ENCODE results near the gene OR10K1.
A peak's percentile ranks its signal among the peaks of the same experiment; 100 is the strongest.
"Not testable (repeated sequence)": the region's sequence is repeated elsewhere in the genome, so short reads cannot be mapped to it uniquely, and the experiment has no call there.

OR10K1 gene, protein sequence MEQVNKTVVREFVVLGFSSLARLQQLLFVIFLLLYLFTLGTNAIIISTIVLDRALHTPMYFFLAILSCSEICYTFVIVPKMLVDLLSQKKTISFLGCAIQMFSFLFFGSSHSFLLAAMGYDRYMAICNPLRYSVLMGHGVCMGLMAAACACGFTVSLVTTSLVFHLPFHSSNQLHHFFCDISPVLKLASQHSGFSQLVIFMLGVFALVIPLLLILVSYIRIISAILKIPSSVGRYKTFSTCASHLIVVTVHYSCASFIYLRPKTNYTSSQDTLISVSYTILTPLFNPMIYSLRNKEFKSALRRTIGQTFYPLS

DNA sequence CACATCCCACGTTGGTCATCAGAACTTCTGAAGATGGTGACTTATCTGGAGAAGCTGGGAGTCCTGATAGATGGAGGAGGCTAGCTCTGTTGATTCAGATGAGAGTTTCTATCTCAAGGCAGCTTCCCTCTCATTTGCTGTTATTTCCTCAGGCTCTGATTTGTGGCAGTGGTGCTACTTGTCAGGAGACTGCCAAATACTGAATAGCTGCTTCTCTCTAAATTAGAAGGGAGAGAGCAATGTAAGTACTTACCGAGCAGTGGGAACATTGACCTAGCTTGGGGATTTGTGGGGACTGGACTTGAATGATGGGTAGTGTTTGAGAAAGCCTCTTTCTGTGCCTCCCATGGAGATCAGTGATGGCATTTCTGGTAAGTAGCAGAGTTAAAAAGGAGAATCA is at the start of gene OR10K1:
TSS of gene OR10K1 (plus strand) at position 301 of the 400 bp plus-strand sequence. CDS start 3,728 bp downstream, outside the sequence.
- DNase-seq (ENCODE audit: low read depth in 2 of 2): no peak

DNA sequence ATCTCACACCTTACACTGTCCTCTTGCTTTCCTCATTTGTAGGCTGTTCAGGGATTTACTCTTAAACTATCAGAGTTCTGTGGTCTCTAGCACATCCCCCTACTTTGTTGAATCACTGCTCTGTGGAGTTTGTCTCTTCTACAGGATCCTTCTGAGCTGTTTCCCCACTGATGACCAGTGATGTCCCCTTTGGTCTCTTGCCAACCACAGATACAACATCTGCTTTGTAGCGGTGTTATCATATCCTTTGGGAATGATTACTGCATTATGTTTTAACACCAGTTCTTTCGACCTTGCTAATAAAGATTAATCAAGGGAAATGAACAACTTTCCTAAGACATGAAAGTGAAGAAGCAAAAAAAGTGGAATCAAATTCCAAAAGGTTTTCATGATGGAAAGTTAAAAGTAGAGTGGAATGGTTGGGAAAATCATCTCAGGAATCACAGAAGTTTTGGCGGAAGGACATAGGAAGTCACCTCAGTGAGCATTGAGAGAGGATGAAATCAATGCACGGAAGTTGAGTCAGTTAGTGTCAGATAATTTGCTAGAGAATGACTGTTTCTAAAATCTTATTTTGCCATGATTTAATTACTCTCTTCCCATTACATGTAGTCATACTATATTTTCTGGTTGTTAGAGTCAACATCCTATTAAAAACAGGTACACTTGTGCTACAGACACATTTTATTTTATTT is 46.8 kb upstream of the OR10K1 start:
- no peak for DNase-seq (ENCODE audit: low read depth in 2 of 2)

DNA sequence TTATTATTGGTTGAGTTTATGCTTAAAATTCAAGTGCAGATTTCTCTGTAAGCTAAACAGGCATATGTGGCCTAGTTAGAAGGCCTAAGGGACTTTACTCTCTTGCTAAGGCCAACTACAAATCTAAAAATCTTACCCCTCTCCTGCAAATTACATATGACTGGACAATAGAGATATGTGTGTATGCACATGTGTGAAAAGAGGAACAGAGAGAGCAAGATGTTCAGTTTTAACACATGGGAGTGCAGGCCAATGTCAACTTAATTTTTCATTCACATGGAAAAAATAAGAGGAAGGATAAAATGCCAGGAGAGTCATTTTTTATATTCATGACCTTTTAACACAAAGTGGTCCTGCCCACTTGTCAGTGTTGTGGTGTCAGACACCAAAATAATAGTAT is 44.0 kb upstream of the OR10K1 start:
- DNase-seq (ENCODE audit: low read depth in 2 of 2): no peak

DNA sequence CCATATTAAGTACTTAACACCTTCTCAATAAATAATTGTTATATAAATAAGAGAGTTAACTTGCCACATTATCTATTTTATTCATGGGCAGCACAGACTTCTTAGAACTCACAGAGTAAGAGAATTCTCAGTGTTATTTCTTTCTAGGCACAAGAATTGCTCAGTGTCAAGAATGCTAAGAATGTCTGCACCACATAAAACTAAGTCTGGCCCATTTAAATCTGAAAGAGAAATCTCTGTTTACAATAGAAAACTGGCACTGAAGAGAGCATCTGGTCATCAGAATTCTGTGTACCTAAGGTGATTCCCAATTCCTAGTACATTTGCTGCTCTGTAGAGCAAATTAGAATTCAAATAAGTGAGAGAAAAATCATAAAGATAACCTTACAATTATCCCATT is 39.4 kb upstream of the OR10K1 start:
- DNase-seq (ENCODE audit: low read depth in 2 of 2): no peak

DNA sequence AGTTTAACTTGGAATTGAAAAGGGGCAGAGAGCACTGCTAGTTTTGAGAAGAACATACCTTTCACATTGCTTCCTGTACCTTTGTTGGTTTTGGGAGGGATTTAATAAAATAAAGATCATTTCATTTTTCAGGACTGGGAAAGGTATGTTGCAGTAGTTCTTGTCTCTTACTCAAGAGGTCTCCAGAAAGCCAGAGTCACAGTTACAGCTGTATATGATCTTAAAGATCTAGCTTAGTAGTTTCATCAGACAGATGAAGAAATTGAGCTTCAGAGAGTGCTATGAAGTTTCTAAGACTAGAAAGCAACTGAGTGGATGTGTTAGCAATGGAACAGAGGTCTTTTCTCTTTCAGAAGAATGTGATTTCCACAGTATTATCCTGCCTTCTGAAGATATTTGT is 36.6 kb upstream of the OR10K1 start:
- DNase-seq (ENCODE audit: low read depth in 2 of 2): no peak

DNA sequence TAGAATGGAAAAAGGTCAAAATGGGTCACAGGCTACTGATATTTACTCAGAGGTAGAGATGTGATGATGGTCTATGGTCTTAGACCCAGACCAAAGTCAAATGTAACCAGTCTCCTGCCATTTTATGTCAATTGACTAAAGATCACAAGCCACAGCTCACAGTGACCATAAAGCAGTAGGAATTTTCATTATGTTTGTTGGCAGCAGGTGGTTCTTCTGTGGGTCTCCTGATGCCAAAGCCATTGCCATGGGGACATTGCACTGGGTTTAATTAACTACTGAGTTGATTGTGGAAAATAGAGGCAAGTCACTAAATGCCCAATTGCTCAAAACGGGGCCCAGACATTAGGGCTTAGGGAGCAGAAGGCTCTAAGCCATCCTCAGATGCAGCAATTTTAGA is 35.5 kb upstream of the OR10K1 start, which contains the start of gene OR10K2:
TSS of gene OR10K2 (minus strand) at position 101 of the 400 bp plus-strand sequence. CDS start 5,371 bp downstream, outside the sequence.
- DNase-seq (ENCODE audit: low read depth in 2 of 2): no peak

DNA sequence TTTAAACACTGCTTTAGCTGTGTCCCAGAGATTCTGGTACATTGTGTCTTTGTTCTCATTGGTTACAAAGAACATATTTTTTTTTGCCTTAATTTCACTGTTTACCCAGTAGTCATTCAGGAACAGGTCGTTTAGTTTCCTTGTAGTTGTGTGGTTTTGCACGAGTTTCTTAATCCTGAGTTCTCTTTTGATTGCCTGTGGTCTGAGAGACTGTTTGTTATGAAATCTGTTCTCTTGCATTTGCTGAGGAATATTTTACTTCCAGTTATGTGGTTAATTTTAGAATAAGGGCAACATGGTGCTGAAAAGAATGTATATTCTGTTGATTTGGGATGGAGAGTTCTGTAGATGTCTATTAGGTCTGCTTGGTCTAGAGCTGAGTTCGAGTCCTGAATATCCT is 31.5 kb upstream of the OR10K1 start:
- not testable (repeated sequence) for DNase-seq (ENCODE audit: low read depth in 2 of 2)

DNA sequence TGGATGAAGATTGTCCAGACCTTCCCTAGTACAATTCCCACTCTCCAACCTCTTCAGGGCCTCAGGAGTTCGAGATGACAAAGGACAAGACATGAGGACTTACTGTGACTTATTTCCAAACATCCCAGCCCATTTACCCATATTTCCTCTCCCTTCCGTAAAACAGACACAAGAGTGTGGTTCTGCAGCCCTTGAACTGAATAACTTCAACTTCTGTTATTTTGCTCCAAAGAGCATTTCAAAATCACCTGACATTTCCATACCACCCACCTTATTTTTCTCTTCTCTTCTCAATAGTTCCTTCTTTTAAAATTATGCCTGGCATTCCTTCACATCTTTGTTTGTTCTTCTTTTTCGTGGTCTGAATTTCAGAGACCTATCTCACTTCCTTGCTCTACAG is 26.9 kb upstream of the OR10K1 start:
- DNase-seq (ENCODE audit: low read depth in 2 of 2): no peak

DNA sequence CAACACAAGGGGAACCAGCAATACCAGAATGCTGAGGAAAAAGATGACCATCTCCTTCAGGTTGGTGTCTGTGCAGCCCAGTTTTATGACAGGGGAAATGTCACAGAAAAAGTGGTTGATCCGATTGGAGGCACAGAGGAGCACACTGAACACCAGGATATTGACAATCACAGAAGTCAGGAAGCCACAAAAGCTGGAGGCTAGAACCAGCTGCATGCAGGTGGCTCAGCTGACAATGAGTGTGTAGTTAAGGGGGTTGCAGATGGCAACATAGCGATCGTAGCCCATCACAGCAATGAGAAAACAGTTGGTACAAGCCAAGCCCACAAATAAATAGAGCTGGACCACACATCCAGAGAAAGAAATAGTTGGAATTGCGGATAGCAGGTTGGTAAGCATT is 16.3 kb upstream of the OR10K1 start:
- DNase-seq (ENCODE audit: low read depth in 2 of 2): no peak

DNA sequence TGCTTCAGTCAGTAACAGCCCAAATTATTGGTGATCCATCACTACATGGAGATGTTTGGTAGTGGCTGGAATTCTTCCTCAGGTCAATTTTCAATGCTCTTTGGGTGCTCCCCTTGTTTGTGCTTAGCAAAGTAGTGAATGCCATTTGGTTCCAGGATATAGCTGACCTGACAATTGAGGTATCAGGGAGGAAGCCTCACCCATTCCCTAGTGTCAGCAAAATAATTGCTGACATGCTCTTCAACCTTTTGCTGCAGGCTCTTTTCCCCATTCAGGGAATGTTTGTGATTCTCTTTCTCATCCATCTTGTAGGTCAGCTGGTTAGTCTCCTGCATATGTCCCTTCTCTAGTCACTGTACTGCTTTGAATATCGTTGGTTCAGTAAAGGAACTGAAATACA is 7.1 kb upstream of the OR10K1 start:
- DNase-seq (ENCODE audit: low read depth in 2 of 2): no peak

DNA sequence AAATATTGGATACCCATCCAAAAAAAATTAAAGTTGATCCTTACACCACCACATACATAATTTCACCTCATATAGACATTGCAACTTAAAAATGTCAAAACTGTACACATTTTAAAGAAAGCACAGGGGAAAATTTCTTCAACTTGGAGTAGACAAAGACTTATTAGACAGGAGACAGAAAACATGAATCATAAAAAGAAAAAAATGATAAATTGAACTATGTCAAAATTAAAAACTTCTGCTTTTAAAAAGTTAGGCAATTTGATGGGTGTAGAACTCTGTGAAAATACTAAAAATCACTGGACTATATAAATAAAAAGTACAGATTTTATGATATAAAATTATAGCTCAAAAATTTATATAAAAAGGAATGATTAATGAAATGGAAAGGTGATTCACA is 4.4 kb upstream of the OR10K1 start:
- no peak for DNase-seq (ENCODE audit: low read depth in 2 of 2)

DNA sequence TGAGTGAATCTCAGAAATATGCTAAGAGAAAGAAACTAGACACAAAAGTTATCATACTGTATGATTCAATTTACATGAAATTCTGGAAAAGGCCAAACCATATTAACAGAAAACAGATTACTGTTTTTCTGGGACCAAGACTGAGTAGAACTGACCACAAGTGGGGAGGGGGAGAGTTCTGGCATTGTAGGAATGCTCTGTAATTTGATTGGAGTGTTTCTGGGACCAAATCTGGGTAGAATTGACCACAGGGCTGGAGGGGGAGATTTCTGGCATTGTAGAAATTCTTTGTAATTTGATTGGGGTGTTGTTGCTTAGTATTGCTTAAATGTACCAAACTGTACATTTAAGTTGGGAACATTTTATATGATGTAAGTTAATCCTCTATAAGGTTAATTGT is 3.4 kb upstream of the OR10K1 start:
- no peak for DNase-seq (ENCODE audit: low read depth in 2 of 2)

DNA sequence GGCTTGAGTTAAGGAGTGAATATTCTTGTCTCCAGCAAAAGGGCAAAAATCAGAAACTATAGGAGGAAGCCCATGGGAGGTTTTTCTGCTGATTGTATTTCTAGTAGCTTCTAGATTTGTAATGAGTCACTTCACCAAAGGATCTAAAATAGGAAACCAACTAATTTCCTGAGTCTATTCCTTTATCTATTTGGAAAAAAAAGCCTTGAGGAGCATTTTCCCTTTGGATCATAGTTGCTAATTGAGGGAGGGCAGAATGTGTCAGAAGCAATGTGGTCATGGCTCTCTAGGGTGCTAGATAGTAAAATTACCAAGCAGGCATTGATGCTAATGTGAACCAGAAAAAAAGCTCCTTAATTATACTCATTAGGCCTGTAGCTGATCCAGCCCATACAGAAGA is 10.3 kb downstream of the OR10K1 start, which contains the start of gene OR10R2:
TSS of gene OR10R2 (plus strand) at position 301 of the 400 bp plus-strand sequence. CDS start 106 bp downstream, outside the sequence.
- no peak for DNase-seq (ENCODE audit: low read depth in 2 of 2)

DNA sequence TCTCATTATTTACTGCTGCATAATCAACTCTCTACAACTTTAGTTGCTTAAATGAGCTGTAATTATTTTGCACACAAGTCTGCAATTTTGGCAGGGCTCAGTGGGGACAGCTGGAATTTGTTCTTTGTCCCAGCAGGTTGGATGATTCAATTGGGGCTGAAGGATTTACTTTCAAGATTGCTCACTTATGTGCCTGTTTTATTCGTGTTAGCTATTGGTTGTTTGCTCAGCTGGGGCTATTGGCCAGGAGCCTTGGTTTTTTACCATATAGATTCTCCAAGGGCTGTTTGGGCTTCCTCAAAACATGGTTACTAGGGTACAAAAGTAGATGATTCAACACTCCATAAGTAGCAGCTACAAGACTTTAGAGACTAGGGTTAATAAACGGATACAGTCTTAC is 23.8 kb downstream of the OR10K1 start:
- no peak for DNase-seq (ENCODE audit: low read depth in 2 of 2)

DNA sequence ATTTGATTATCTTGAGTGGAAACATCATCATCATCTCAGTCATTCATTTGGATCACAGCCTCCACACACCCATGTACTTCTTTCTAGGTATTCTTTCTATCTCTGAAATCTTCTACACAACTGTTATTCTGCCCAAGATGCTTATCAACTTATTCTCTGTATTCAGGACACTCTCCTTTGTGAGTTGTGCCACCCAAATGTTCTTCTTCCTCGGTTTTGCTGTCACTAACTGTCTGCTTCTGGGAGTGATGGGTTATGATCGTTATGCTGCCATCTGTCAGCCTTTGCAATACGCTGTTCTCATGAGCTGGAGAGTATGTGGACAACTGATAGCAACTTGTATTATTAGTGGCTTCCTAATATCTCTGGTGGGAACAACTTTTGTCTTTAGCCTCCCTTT is 29.7 kb downstream of the OR10K1 start:
- DNase-seq (ENCODE audit: low read depth in 2 of 2): no peak

DNA sequence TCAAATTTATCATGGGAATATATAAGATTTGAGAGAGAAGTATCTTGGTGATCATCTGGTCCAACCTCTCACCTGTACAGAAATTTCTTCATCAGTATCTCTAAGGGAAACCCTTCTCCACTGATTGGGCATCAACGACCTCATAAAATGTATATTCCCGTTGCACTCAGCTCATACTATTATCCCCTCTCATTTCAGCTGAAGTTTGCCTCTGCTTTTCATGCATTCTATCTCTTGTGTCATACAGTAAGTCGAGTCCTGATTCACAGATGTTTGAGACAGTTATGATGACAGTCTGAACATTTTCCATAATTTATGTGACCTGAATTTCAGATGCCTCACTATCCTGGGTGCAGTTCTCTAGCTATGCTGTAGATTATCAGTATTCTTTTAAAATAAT is 31.4 kb downstream of the OR10K1 start:
- no peak for DNase-seq (ENCODE audit: low read depth in 2 of 2)

DNA sequence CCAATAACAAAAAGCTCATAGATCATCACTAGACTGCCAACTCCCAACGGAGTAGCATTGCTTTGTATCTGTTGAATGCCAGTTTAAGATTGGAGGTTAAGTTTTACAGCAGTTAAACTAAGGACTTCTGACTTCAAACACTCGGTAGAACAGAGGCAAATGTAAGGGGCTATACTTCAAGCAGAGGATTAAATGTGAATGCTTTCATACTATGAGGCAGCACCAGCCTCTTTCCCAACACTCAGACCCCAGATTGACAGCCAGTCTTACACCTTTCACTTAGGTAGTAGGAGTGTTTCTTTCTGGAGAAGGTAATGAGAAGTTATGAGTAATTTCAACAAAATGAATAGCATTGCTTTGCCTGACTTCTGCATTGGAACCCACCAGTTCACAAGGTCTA is 33.2 kb downstream of the OR10K1 start:
- DNase-seq (ENCODE audit: low read depth in 2 of 2): no peak

DNA sequence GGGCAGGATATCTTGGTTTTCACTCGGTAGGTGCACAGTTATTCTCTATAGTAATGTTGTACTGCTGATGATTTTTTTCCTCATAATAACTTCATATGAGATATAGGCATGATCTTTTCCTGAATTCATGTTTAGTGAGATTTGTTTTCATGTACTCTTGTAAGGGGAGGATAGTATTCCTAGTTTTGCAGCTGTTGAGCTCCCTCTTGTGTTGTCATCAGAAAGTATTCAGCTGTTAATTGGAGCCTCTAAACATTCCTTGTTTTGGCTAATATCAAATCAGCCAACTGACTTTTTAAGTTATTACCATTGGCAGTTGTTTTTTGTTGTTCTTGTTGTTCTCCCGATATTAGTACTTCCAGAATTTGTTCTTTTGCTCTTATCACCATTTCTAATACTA is 34.7 kb downstream of the OR10K1 start:
- no peak for DNase-seq (ENCODE audit: low read depth in 2 of 2)

DNA sequence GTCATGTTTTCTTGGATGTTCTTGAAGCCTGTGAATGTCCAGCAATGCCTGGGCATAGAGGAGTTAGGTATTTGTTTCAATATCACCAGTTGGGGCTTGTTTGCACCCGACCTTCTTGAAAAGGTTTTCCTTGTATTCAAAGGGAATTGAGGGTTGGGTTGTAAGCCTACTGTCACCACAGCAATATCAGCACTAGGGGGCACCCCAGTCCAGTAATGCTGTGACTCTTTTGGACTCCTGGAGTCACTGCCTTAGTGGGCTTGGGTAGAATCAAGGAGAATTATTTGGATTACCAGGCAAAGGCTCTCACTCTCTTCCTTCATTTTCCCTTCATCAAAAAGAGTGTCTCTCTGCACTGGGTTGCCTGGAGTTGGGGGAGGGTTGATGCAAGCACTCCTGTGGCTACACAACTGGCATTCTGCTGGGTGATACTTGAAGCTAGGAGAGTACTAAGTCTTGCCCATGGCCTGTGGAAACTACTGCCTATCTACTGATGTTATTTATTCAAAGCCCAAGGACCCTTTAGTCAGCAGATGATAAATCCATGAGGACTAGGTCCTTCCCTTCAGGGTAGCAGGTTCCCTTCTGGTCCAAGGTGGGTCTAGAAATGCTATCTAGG is 44.8 kb downstream of the OR10K1 start:
- peak in 1 of 2 donors; percentile 3 for DNase-seq (ENCODE audit: low read depth in 2 of 2)

DNA sequence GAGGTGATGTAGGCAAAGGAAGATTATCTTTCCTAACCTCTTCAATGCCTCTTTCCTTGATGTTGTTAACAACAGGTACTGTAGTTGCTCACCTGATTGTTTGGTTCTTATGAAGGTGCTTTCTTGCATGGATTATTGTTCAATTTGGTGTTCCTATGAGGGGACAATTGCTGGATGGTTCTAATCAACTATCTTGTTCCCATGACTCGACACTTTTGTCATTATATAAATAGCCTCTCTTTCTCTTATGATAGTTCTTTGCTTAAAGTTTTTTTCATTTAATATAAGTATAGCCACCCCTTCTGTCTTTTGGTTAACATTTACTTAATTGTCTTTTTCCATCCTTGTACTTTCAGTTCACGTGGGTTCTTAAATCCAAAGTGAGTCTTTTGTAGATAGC is 45.9 kb downstream of the OR10K1 start:
- DNase-seq (ENCODE audit: low read depth in 2 of 2): no peak

DNA sequence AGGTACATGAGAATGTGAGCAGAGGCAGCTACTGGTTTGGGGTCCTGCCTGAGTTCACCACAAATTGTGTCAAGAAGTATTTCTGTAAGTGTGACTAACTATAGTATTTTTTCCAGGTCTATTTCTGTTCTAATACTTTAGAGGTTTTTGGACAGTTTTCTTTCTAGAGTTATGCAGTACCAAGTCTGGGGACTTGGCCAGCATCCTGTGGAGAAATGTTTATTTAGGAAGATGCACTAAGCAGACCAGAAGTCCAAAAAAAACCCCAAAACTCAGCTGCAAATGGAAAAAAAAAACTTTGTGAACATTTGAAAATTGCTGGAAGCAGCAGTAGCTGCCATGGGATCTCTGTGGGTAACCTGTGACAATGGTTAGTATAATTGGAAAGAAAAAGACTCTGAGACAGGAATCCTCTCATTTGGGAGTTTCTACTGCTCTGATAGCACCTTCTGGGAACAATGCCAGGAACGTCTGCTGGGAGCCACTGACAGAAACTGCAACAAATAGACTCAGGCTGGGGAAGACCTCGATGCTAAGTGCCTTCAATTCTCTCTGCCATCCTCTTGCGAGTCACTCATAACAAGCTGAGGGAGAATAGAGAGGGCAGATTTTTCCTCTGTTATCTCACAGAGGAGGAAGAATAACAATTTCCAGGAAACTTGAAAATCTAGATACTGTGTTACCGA is 48.0 kb downstream of the OR10K1 start:
- no peak for DNase-seq (ENCODE audit: low read depth in 2 of 2)

DNA sequence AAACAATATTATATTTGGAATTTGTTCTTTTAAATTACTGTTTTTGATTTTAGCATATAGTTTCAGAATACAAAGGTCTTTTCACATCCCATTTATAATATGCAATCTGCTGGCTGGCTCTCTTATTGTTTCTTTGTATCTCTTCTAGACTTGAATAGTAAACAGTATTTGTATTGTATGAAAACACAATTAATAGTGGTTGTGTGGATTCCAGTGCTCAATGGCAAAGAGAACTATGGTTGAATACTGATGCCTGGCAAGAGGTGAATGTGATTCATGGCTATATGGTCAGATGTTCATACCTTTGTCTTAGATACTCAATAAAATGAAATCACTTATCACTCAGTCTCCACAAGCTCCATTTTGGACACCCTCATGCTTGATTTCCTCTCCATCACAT is 55.3 kb downstream of the OR10K1 start:
- no peak for DNase-seq (ENCODE audit: low read depth in 2 of 2)

Data from stimulated activated CD8-positive, alpha-beta memory T cell treated with anti-CD3 and anti-CD28 coated beads, Interleukin-7, amount 100 ng/mL, for 4 hours (primary cell).